OCI-LY1 (cell line): ENCODE measurements around the gene LYG1.

ENCODE experiments used
- H2AFZ ChIP-seq: fragments of 200-600 bp; sonication (generic), shearing (Covaris generic); 2 replicates; pipeline ENCODE4 v1.6.0; 2014; ENCODE audit warnings: antibody characterized with exemption, mild to moderate bottlenecking, low read length
- H3F3A ChIP-seq: fragments of 200-600 bp; sonication (generic), shearing (Covaris generic); 2 replicates; pipeline ENCODE4 v1.6.0; 2014; ENCODE audit warnings: mild to moderate bottlenecking, antibody characterized with exemption, low read length, moderate library complexity; ENCODE audit not compliant: insufficient read depth
- H3K27ac ChIP-seq: fragments of 200-600 bp; sonication (generic); 2 replicates; pipeline ENCODE4 v1.5.1; 2014; ENCODE audit warnings: low read length, mixed run types, mild to moderate bottlenecking, low read depth; ENCODE audit not compliant: poor library complexity, severe bottlenecking
- H3K27me3 ChIP-seq: fragments of 200-600 bp; sonication (generic); 2 replicates; pipeline ENCODE4 v1.6.0; 2014; ENCODE audit warnings: antibody characterized with exemption, mild to moderate bottlenecking, low read length, moderate library complexity; ENCODE audit not compliant: insufficient read depth
- H3K36me3 ChIP-seq: fragments of 200-600 bp; sonication (generic); 2 replicates; pipeline ENCODE4 v1.6.1; 2014; ENCODE audit warnings: mild to moderate bottlenecking, antibody characterized with exemption, low read length, moderate library complexity, mixed read lengths; ENCODE audit not compliant: insufficient read depth
- H3K4me1 ChIP-seq: fragments of 200-600 bp; sonication (generic); 2 replicates; pipeline ENCODE4 v1.5.1; 2014; ENCODE audit warnings: mild to moderate bottlenecking, low read length, moderate library complexity; ENCODE audit not compliant: insufficient read depth, severe bottlenecking
- H3K4me2 ChIP-seq: fragments of 200-600 bp; sonication (generic), shearing (Covaris generic); 2 replicates; pipeline ENCODE4 v1.6.1; 2014; ENCODE audit warnings: low read length
- H3K4me3 ChIP-seq: fragments of 200-600 bp; sonication (generic); 2 replicates; pipeline ENCODE4 v1.5.1; 2014; ENCODE audit warnings: low read length, low read depth, mild to moderate bottlenecking, mixed read lengths; ENCODE audit not compliant: poor library complexity, severe bottlenecking
- H3K79me2 ChIP-seq: fragments of 200-600 bp; shearing (Covaris generic); 2 replicates; pipeline ENCODE4 v1.6.1; 2016; ENCODE audit warnings: mixed run types, low read length, mixed read lengths; ENCODE audit not compliant: insufficient read depth
- H3K9ac ChIP-seq: fragments of 200-600 bp; sonication (generic), shearing (Covaris generic); 2 replicates; pipeline ENCODE4 v1.6.1; 2014; ENCODE audit warnings: mild to moderate bottlenecking, low read length, mixed read lengths
- H3K9me2 ChIP-seq: fragments of 200-600 bp; sonication (generic), shearing (Covaris generic); 2 replicates; pipeline ENCODE4 v1.6.1; 2014; ENCODE audit warnings: low read depth, mild to moderate bottlenecking, low read length, mixed read lengths
- H3K9me3 ChIP-seq: fragments of 200-600 bp; shearing (Covaris generic); 2 replicates; pipeline ENCODE4 v1.6.1; 2014; ENCODE audit warnings: low read length, mixed read lengths
- H4K20me1 ChIP-seq: fragments of 200-600 bp; sonication (generic), shearing (Covaris generic); 2 replicates; pipeline ENCODE4 v1.6.0; 2016; ENCODE audit warnings: mild to moderate bottlenecking, low read length; ENCODE audit not compliant: insufficient read depth
- CTCF ChIP-seq: fragments of 200-600 bp; sonication (generic), shearing (Covaris generic); IDR thresholded peaks from 2 replicates; pipeline ENCODE4 v1.5.1; 2017; ENCODE audit warnings: mild to moderate bottlenecking, antibody characterized with exemption, low read length, moderate library complexity, mixed read lengths
- EZH2 ChIP-seq: fragments of 200-600 bp; sonication (generic), shearing (Covaris generic); IDR thresholded peaks from 2 replicates; pipeline ENCODE4 v1.8.0; 2017; ENCODE audit warnings: borderline replicate concordance, mixed run types, mild to moderate bottlenecking, antibody characterized with exemption, low read length, moderate library complexity, mixed read lengths

Gene LYG1

DNA sequence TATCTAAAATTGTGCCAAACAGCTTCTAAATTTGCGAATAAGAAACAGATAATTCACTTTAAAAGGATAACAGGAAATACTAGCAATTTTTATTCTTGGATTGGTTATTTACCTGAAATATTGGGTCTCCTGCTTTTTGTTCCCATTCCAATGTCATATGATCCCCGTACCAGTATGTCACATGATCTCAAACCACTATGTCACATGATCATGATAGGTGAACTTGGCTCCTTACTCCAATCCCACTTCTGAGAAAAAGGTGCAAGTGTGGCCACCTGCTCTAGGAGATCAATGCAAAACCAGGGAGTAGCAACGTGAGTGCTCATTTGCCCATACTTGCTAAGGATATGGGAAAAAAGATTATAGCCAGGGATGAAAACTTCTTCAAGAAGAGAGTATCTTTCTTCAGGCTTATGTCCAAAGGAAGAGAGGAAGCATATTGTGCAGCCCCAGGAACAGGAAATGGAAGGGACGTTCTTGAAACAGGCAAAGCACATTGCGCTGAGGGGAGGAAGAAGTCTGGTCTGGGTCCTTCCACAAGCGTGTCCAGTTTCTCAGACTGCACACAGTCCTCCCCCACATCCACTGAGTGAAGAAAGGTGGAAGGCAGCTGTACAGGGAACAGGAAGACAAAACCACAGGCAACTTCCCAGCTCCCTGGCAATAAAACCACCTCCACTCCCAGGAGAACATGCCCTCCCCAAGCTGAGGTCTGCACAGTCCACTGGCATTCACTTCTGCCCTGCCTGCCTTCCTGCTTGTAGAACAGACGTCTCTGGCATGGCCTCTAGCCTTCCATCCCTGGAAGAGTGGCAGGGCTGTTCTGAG is 45.3 kb downstream of the LYG1 start, which contains the start of gene LYG2:
Gene LYG2, minus strand, starts transcription at position 176 of the 828 bp plus-strand sequence. CDS start 1,406 bp downstream, outside the sequence.
- Histone ChIP-seq H3K36me3 (no peaks in the 10 kb centered on the region), H3K9me2 (no peaks in the 10 kb centered on the region), H4K20me1 (no peaks in the 10 kb centered on the region), H2AFZ (no peak within 1 kb of the TSS), H3K4me2 (no peak within 1 kb of the TSS), H3K4me3 (no peak within 1 kb of the TSS), H3K4me1 (no peaks in the 10 kb centered on the region), H3K9ac (no peak within 1 kb of the TSS), H3K27ac (no peak within 1 kb of the TSS), H3K79me2 (no peaks in the 10 kb centered on the region), H3K9me3 (no peaks in the 10 kb centered on the region), H3K27me3 (no peaks in the 10 kb centered on the region), H3F3A (no peaks in the 10 kb centered on the region)
- no peak for TF ChIP-seq CTCF
- no peak for TF ChIP-seq EZH2

DNA sequence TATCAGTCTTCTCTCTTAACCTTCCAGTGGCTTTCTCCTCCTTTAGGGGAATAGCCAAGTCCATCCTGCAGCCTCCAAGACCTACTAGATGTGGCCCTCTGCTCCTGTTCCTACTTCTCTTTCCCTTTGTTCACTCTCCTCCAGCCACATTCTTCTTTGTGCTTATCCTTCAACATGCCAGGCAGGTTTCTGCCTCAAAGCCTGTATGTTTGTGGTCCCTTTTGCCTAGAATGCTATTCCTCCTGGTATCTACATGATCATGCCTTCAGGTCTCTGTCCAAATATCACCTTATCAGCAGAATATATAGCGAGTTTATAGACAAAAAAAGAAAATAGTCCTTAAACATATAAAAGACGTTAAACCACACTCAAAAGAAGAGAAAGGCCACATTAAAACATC is 51.0 kb downstream of the LYG1 start:
- no peak overlapping the region for H3K9ac ChIP-seq
- H3K4me1 ChIP-seq = no peaks in the 10 kb centered on the region
- no peak overlapping the region for H3K4me2 ChIP-seq
- TF ChIP-seq EZH2 (no peak), CTCF (no peak)
- no peaks in the 10 kb centered on the region for H3K27me3 ChIP-seq
- H2AFZ ChIP-seq = no peak overlapping the region
- H3K27ac ChIP-seq = no peak overlapping the region
- no peak overlapping the region for H3K4me3 ChIP-seq
- H3K9me3 ChIP-seq = no peaks in the 10 kb centered on the region
- no peaks in the 10 kb centered on the region for H3K79me2 ChIP-seq
- no peaks in the 10 kb centered on the region for H3F3A ChIP-seq
- H3K9me2 ChIP-seq = no peaks in the 10 kb centered on the region
- no peaks in the 10 kb centered on the region for H4K20me1 ChIP-seq
- no peaks in the 10 kb centered on the region for H3K36me3 ChIP-seq

DNA sequence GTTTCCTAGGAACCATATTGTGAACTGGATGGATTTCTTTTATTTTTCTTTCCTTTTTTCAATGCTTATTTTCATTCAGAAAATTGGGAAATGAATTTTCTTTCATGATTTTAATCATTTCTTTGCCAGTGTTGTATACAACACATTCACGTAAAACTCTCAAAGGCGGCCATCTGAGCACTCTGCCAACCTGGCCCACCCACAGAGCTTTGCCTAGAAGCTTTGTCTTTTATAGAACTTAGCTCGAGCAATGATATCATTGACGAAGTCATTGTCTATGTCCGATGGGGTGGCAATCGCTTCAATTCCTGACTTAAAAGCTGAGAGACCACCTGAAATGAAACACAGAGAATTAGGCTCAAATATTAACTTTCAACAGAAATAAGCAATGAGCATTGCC is 58.8 kb downstream of the LYG1 start:
- Histone ChIP-seq H3K4me2 (no peak overlapping the region), H3K4me1 (no peaks in the 10 kb centered on the region), H3K9me2 (no peaks in the 10 kb centered on the region), H3K79me2 (no peaks in the 10 kb centered on the region), H3K4me3 (no peak overlapping the region), H4K20me1 (no peaks in the 10 kb centered on the region), H2AFZ (no peak overlapping the region), H3K9ac (no peak overlapping the region), H3K27me3 (no peaks in the 10 kb centered on the region), H3K27ac (no peak overlapping the region), H3K36me3 (no peaks in the 10 kb centered on the region), H3K9me3 (no peaks in the 10 kb centered on the region), H3F3A (no peaks in the 10 kb centered on the region)
- no peak for TF ChIP-seq CTCF
- no peak for TF ChIP-seq EZH2
